Vagina (tissue), 2 donors: ENCODE data around the gene UNC93B1.

ENCODE experiments used
- CTCF ChIP-seq, 3 experiments: fragments of 450-650 bp in 2 of 3; fragments of 200-600 bp in 1 of 3; sonication (generic) in 1 of 3; IDR thresholded peaks; one replicate each; pipeline ENCODE4 v1.5.1; 2017 to 2019; ENCODE audit warnings: antibody characterized with exemption in 3 of 3, mild to moderate bottlenecking in 2 of 3, moderate library complexity in 2 of 3
- POLR2A ChIP-seq, 2 donors: fragments of 450-650 bp; IDR thresholded peaks; one replicate each; pipeline ENCODE4 v1.6.1; 2017; ENCODE audit warnings: antibody characterized with exemption in 2 of 2, mild to moderate bottlenecking in 2 of 2, moderate library complexity in 2 of 2
- POLR2AphosphoS5 ChIP-seq, 2 donors: sonication (generic); formaldehyde crosslinking; IDR thresholded peaks; one replicate each; pipeline ENCODE4 v1.9.0; 2017; ENCODE audit warnings: antibody characterized with exemption in 2 of 2, mild to moderate bottlenecking in 2 of 2, low read depth in 1 of 2; ENCODE audit not compliant: insufficient read depth in 1 of 2

GRCh38 chr11:68047437-68048290 lies 43.8 kb upstream of the UNC93B1 start:
- TF ChIP-seq CTCF (IDR thresholded peaks at IDR 0.05) (no peak), POLR2A (IDR thresholded peaks at IDR 0.05) (no peak), POLR2AphosphoS5 (IDR thresholded peaks at IDR 0.05; ENCODE audit: insufficient read depth in 1 of 2, low read depth in 1 of 2) (no peak)
